PC-9 (cell line): ENCODE data around the gene ALOXE3. TPM values are rescaled to one million over a fixed set of nuclear protein-coding genes. Genes with fewer than 3 reads are reported as not detected.

Experiments used
- BruUV-seq: library from RNA; stranded (reverse); fragments of 400-500 nt; replicated peaks from 2 replicates; lab custom pipeline; 2021; lab: Mats Ljungman, UMichigan
- CTCF ChIA-PET: fragments of 300-600 bp; sonication (Branson Sonifier 250); formaldehyde crosslinking; loops from one replicate; lab custom pipeline; 2022; ENCODE audit warnings: antibody characterized with exemption; lab: Charles Lee
- POLR2A ChIA-PET: fragments of 300-600 bp; sonication (Branson Sonifier 250); formaldehyde crosslinking; loops from one replicate; lab custom pipeline; 2022; ENCODE audit warnings: antibody characterized with exemption; ENCODE audit not compliant: unreplicated experiment; lab: Charles Lee
- DNase-seq, 2 experiments: peaks; one replicate each; pipeline versions ENCODE4 v3.0.0 to v3.0.0-alpha.2; 2015 to 2022; ENCODE audit warnings: mixed read lengths in 1 of 2
- H2AFZ ChIP-seq: fragments of 200-600 bp; sonication (generic); 2 replicates; pipeline ENCODE4 v1.8.1; 2017; ENCODE audit warnings: antibody characterized with exemption
- H3F3A ChIP-seq: fragments of 200-600 bp; sonication (generic); 2 replicates; pipeline ENCODE4 v1.8.1; 2017; ENCODE audit warnings: antibody characterized with exemption, mild to moderate bottlenecking, low read depth; ENCODE audit not compliant: insufficient read depth
- H3K27ac ChIP-seq: fragments of 200-600 bp; sonication (generic); 2 replicates; pipeline ENCODE4 v1.6.1; 2016; ENCODE audit warnings: mixed run types
- H3K27me3 ChIP-seq: fragments of 200-600 bp; sonication (generic); 2 replicates; pipeline ENCODE4 v1.6.1; 2016; ENCODE audit warnings: low read depth, mixed run types; ENCODE audit not compliant: insufficient read depth
- H3K36me3 ChIP-seq: fragments of 200-600 bp; sonication (generic); 2 replicates; pipeline ENCODE4 v1.6.1; 2016; ENCODE audit warnings: low read depth, mixed run types
- H3K4me1 ChIP-seq: fragments of 200-600 bp; sonication (generic); replicated peaks from 2 replicates; pipeline ENCODE4 v1.6.1; 2016; ENCODE audit warnings: mixed run types; ENCODE audit not compliant: insufficient read depth
- H3K4me2 ChIP-seq: fragments of 200-600 bp; sonication (generic); 2 replicates; pipeline ENCODE4 v1.6.1; 2017; ENCODE audit warnings: mixed run types
- H3K4me3 ChIP-seq: fragments of 200-600 bp; sonication (generic); 2 replicates; pipeline ENCODE4 v1.6.1; 2016; ENCODE audit warnings: mixed run types
- H3K79me2 ChIP-seq: fragments of 200-600 bp; sonication (generic); 2 replicates; pipeline ENCODE4 v1.6.1; 2017; ENCODE audit warnings: low read depth, mixed run types
- H3K9me2 ChIP-seq: fragments of 200-600 bp; sonication (generic); 2 replicates; pipeline ENCODE4 v1.8.1; 2017; ENCODE audit warnings: mild to moderate bottlenecking; ENCODE audit not compliant: insufficient read depth
- H3K9me3 ChIP-seq: fragments of 200-600 bp; sonication (generic); 2 replicates; pipeline ENCODE4 v1.8.1; 2016; ENCODE audit warnings: low read depth; ENCODE audit not compliant: insufficient read depth
- H4K20me1 ChIP-seq: fragments of 200-600 bp; sonication (generic); 2 replicates; pipeline ENCODE4 v1.8.1; 2017; ENCODE audit not compliant: insufficient read depth
- CTCF ChIP-seq: fragments of 200-600 bp; sonication (generic); conservative IDR thresholded peaks from 2 replicates; pipeline ENCODE4 v1.6.1; 2017; ENCODE audit warnings: mixed run types, antibody characterized with exemption, mild to moderate bottlenecking, moderate library complexity
- EZH2 ChIP-seq: fragments of 200-600 bp; sonication (generic); IDR thresholded peaks from 2 replicates; pipeline ENCODE4 v1.8.0; 2017; ENCODE audit warnings: antibody characterized with exemption, low read depth
- intact Hi-C: fragments of 100-400 bp; cut with micrococcal nuclease; formaldehyde crosslinking; loops from one replicate; pipeline ENCODE4 v1.10.0; 2022; ENCODE audit not compliant: unreplicated experiment
- total RNA-seq: library from RNA; stranded (reverse); gene quantifications from 2 replicates; pipeline ENCODE4 v1.2.3, GENCODE V29; 2021

ALOXE3 gene
- total RNA-seq, 1 experiment from 2014 or later, result 1.4 TPM

DNA sequence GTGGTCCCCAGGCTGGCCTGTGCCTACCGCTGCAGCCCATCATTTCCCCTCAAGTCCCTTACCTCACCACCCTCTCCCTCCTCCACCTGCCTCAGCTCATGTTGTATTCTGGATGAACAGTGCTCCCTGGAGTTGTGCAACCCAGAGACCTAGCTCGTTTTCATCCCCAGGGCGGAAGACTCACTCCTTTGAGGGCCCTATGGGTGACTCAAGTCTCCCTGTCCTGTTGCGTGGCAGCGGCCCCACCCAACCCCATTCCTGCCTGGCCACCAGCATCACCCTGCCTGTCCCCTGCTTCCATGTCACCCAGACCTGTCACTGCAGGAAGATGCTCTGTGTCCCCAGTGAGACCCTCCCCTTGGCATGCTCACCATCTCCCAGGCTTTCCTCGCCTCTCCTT, 34.1 kb downstream of the ALOXE3 start:
- no peaks in the 10 kb centered on the region for H3K9me3 ChIP-seq
- H4K20me1 ChIP-seq, result no peaks in the 10 kb centered on the region
- CTCF ChIA-PET, result no interaction called here
- H3K27ac ChIP-seq, result no peak overlapping the region
- DNase-seq, result no peak
- H3K79me2 ChIP-seq, result no peaks in the 10 kb centered on the region
- intact Hi-C loops, result no loop called here
- H3K36me3 ChIP-seq, result no peaks in the 10 kb centered on the region
- no peak overlapping the region for H2AFZ ChIP-seq
- H3K9me2 ChIP-seq, result no peaks in the 10 kb centered on the region
- TF ChIP-seq CTCF (no peak), EZH2 (no peak)
- no peaks in the 10 kb centered on the region for H3F3A ChIP-seq
- BruUV-seq, result no TSS peak
- POLR2A ChIA-PET, result interaction anchor here (0.7 kb wide), 1 partner anchor 383 kb away, joined by 3 read pairs; no protein-coding TSS in a partner anchor
- no peak overlapping the region for H3K4me2 ChIP-seq
- no peak overlapping the region for H3K4me3 ChIP-seq
- no peaks in the 10 kb centered on the region for H3K4me1 ChIP-seq
- H3K27me3 ChIP-seq, result no peaks in the 10 kb centered on the region

DNA sequence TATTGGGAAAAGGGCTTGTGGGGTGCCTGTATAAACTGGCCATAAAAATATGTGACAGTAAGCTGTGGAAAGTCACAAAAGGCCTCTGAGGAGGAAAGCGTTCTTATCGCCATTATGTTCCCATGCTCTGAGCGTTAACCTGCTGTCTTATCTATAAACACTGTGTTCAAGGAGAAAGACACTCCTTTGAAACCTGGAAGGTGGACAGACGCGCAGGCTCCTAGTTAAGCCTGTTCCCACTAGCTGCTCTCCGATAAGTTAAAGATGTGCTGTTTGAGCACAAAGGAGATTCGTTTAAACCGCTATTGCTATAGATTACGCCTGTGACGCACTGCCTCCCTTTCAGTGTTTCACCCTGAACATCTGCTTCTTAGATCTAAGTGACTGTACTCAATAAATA, 36.0 kb downstream of the ALOXE3 start:
- H3K4me2 ChIP-seq, result no peak overlapping the region
- H4K20me1 ChIP-seq, result no peaks in the 10 kb centered on the region
- no peaks in the 10 kb centered on the region for H3F3A ChIP-seq
- no peaks in the 10 kb centered on the region for H3K36me3 ChIP-seq
- H3K4me1 ChIP-seq, result no peaks in the 10 kb centered on the region
- no peak overlapping the region for H3K27ac ChIP-seq
- DNase-seq, result no peak
- intact Hi-C loops, result no loop called here
- no peak overlapping the region for H3K4me3 ChIP-seq
- no TSS peak for BruUV-seq
- CTCF ChIA-PET, result interaction anchor here (0.7 kb wide), 1 partner anchor 8 kb away, joined by 6 read pairs; no protein-coding TSS in a partner anchor
- no peaks in the 10 kb centered on the region for H3K27me3 ChIP-seq
- POLR2A ChIA-PET, result no interaction called here
- no peaks in the 10 kb centered on the region for H3K9me3 ChIP-seq
- H2AFZ ChIP-seq, result no peak overlapping the region
- no peaks in the 10 kb centered on the region for H3K79me2 ChIP-seq
- no peaks in the 10 kb centered on the region for H3K9me2 ChIP-seq
- no peak for TF ChIP-seq CTCF
- no peak for TF ChIP-seq EZH2

- Histone ChIP-seq H3F3A (no peaks in the 10 kb centered on the region), H3K79me2 (no peaks in the 10 kb centered on the region), H2AFZ (no peak overlapping the region), H3K4me3 (no peak overlapping the region), H3K27ac (no peak overlapping the region), H3K36me3 (no peaks in the 10 kb centered on the region), H3K4me2 (no peak overlapping the region), H3K9me3 (no peaks in the 10 kb centered on the region), H3K4me1 (no peaks in the 10 kb centered on the region), H3K27me3 (no peaks in the 10 kb centered on the region), H3K9me2 (no peaks in the 10 kb centered on the region), H4K20me1 (no peaks in the 10 kb centered on the region)
- no peak for TF ChIP-seq EZH2
- TF ChIP-seq CTCF, result no peak
- no TSS peak for BruUV-seq
- no peak for DNase-seq
- POLR2A ChIA-PET, result no interaction called here
- intact Hi-C loops, result loop anchor here (2.0 kb wide), 2 partner anchors 29 to 37 kb away; partner anchors contain the start of gene ALOXE3
- CTCF ChIA-PET, result interaction anchor here (1.0 kb wide), 1 partner anchor 12 kb away, joined by 3 read pairs; no protein-coding TSS in a partner anchor
These were observed 36.4 kb downstream of the ALOXE3 start for GRCh38 chr17:8081876-8082275.
